Thoracic aorta (tissue), 2 donors: ENCODE data around the gene RFPL3. TPM values are rescaled to one million over a fixed set of nuclear protein-coding genes. Genes with fewer than 3 reads are reported as not detected.

Experiments
- ATAC-seq: fragments of 150-250 bp; one replicate; pipeline ENCODE4 v1.8.0; 2017; ENCODE audit warnings: low read depth; ENCODE audit not compliant: insufficient number of reproducible peaks, low FRiP score
- DNase-seq: peaks from one replicate; pipeline ENCODE4 v3.0.0-alpha.2; 2020; ENCODE audit warnings: low spot score
- H3K27ac ChIP-seq, 2 donors: fragments of 200-600 bp; sonication (generic); 1 replicate in 1 of 2; 2 replicates in 1 of 2; pipeline ENCODE4 v1.5.1; 2016; ENCODE audit warnings: mild to moderate bottlenecking in 2 of 2, moderate library complexity in 2 of 2
- H3K27me3 ChIP-seq: fragments of 200-600 bp; sonication (generic); replicated peaks from 2 replicates; pipeline ENCODE4 v1.6.0; 2016; ENCODE audit warnings: mild to moderate bottlenecking; ENCODE audit not compliant: insufficient read depth
- H3K36me3 ChIP-seq: fragments of 200-600 bp; sonication (generic); one replicate; pipeline ENCODE4 v1.5.1; 2016
- H3K4me1 ChIP-seq, 2 donors: fragments of 200-600 bp; sonication (generic); 1 replicate in 1 of 2; 2 replicates in 1 of 2; pipeline versions ENCODE4 v1.5.1 to v1.6.0; 2016; ENCODE audit warnings: low read depth in 2 of 2, mild to moderate bottlenecking in 1 of 2; ENCODE audit not compliant: control insufficient read depth in 1 of 2
- H3K4me3 ChIP-seq: fragments of 200-600 bp; sonication (generic); 2 replicates; pipeline ENCODE4 v1.5.1; 2016; ENCODE audit warnings: mild to moderate bottlenecking
- H3K9me3 ChIP-seq: fragments of 200-600 bp; sonication (generic); 2 replicates; pipeline ENCODE4 v1.5.1; 2016
- CTCF ChIP-seq: fragments of 200-600 bp; sonication (generic); IDR thresholded peaks from one replicate; pipeline ENCODE4 v1.5.1; 2019; ENCODE audit warnings: antibody characterized with exemption
- total RNA-seq, 2 donors: library from RNA; depleted of rRNA; stranded (reverse); fragments of >200 nt; gene quantifications; one replicate each; pipeline versions ENCODE4 v1.1.0 to v1.2.3, GENCODE V29; 2016

Gene RFPL3
- total RNA-seq, 2 donors from 2014 or later, result not detected

- H3K27me3 ChIP-seq, result no peaks in the 10 kb centered on the region
- no peak for TF ChIP-seq CTCF
- H3K4me3 ChIP-seq, result no peak overlapping the region
- H3K4me1 ChIP-seq, result no peaks in the 10 kb centered on the region
- ATAC-seq (no peak), DNase-seq (no peak)
- H3K9me3 ChIP-seq, result no peaks in the 10 kb centered on the region
- H3K27ac ChIP-seq, result no peak overlapping the region
- H3K36me3 ChIP-seq, result no peaks in the 10 kb centered on the region
Measured at GRCh38 chr22:32325811-32326237, 31.8 kb upstream of the RFPL3 start.

- H3K27me3 ChIP-seq, result no peaks in the 10 kb centered on the region
- H3K9me3 ChIP-seq, result no peaks in the 10 kb centered on the region
- H3K36me3 ChIP-seq, result no peaks in the 10 kb centered on the region
- H3K4me1 ChIP-seq, result no peaks in the 10 kb centered on the region
- no peak for TF ChIP-seq CTCF
- DNase-seq (no peak), ATAC-seq (no peak)
- no peak overlapping the region for H3K27ac ChIP-seq
- no peak overlapping the region for H3K4me3 ChIP-seq
Measured at GRCh38 chr22:32326647-32327046, 31.0 kb upstream of the RFPL3 start.

- H3K4me3 ChIP-seq, result no peak overlapping the region
- no peaks in the 10 kb centered on the region for H3K36me3 ChIP-seq
- DNase-seq (no peak), ATAC-seq (no peak)
- TF ChIP-seq CTCF, result no peak
- H3K27ac ChIP-seq, result no peak overlapping the region
- no peaks in the 10 kb centered on the region for H3K9me3 ChIP-seq
- no peaks in the 10 kb centered on the region for H3K4me1 ChIP-seq
- H3K27me3 ChIP-seq, result no peaks in the 10 kb centered on the region
Measured at GRCh38 chr22:32327066-32327465, 30.6 kb upstream of the RFPL3 start.

- DNase-seq (no peak), ATAC-seq (no peak)
- no peaks in the 10 kb centered on the region for H3K36me3 ChIP-seq
- no peaks in the 10 kb centered on the region for H3K4me1 ChIP-seq
- H3K27me3 ChIP-seq, result no peaks in the 10 kb centered on the region
- no peak overlapping the region for H3K4me3 ChIP-seq
- no peaks in the 10 kb centered on the region for H3K9me3 ChIP-seq
- no peak for TF ChIP-seq CTCF
- H3K27ac ChIP-seq, result no peak overlapping the region
Measured at GRCh38 chr22:32327596-32328171, 30.0 kb upstream of the RFPL3 start.

DNA sequence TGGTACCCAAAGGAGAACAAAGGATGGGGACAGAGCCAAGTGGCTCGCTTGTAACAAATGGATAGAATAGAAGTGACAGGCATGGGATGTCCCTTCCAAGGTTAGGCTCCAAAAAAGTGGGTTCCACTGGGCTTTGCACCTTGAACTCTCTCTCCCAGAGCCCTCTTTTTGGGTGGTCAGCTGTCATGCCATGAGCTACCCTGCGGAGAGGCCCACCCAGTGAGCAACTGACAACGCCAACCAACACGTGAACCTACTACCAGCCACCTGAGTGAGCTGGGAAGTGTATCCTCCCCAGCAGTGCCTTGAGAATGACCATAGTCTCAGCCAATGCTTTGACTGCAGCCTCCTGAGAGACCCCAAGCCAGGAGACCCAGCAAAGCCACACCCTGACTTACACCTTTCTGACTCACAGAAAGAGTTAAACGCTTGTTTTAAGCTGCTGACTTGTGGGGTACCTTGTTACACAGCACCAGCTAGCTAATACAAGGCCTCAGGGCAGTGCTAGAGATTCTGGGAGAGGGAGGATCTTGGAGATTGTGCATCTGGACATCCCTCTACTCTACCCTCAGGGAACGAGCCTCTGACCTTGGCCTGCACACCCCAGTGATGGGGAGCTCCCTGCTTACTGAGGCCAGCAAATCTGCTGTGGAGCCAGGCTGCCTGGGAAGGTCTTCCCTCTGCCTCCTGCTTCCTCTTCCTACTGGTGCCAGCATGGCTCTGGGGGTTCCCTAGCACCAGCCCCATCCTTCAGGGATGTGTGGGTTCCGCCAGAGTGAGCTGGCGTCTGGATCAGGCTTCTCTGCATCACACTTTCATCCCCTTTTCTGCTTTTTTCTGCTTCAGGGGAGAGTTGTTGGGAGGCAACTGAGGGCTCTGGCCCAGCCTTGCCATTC lies 29.1 kb upstream of the RFPL3 start:
- ATAC-seq (no peak), DNase-seq (no peak)
- no peak overlapping the region for H3K27ac ChIP-seq
- H3K36me3 ChIP-seq, result no peaks in the 10 kb centered on the region
- H3K4me3 ChIP-seq, result no peak overlapping the region
- H3K4me1 ChIP-seq, result no peaks in the 10 kb centered on the region
- H3K9me3 ChIP-seq, result no peaks in the 10 kb centered on the region
- no peaks in the 10 kb centered on the region for H3K27me3 ChIP-seq
- no peak for TF ChIP-seq CTCF
